OCI-LY3 (cell line): ENCODE data around the gene CCZ1B.
"Not testable (repeated sequence)": the region's sequence is repeated elsewhere in the genome, so short reads cannot be mapped to it uniquely, and the experiment has no call there.

Experiments
- CTCF ChIP-seq: fragments of 200-600, 300-600 bp; sonication (generic); IDR thresholded peaks from 2 replicates; pipeline ENCODE4 v1.5.1; 2014; ENCODE audit warnings: antibody characterized with exemption, low read length, low read depth
- EZH2phosphoT487 ChIP-seq: fragments of 200-600 bp; shearing (Covaris generic); IDR thresholded peaks from 2 replicates; pipeline ENCODE4 v1.6.1; 2018; ENCODE audit warnings: antibody characterized with exemption, mixed run types, low read depth

GRCh38 chr7:6753964-6754363 is 72.1 kb downstream of the CCZ1B start, which contains the start of gene RSPH10B2:
- not testable (repeated sequence) for TF ChIP-seq CTCF, EZH2phosphoT487
